Measurements from ENCODE around the gene BTBD10.

Gene BTBD10

DNA sequence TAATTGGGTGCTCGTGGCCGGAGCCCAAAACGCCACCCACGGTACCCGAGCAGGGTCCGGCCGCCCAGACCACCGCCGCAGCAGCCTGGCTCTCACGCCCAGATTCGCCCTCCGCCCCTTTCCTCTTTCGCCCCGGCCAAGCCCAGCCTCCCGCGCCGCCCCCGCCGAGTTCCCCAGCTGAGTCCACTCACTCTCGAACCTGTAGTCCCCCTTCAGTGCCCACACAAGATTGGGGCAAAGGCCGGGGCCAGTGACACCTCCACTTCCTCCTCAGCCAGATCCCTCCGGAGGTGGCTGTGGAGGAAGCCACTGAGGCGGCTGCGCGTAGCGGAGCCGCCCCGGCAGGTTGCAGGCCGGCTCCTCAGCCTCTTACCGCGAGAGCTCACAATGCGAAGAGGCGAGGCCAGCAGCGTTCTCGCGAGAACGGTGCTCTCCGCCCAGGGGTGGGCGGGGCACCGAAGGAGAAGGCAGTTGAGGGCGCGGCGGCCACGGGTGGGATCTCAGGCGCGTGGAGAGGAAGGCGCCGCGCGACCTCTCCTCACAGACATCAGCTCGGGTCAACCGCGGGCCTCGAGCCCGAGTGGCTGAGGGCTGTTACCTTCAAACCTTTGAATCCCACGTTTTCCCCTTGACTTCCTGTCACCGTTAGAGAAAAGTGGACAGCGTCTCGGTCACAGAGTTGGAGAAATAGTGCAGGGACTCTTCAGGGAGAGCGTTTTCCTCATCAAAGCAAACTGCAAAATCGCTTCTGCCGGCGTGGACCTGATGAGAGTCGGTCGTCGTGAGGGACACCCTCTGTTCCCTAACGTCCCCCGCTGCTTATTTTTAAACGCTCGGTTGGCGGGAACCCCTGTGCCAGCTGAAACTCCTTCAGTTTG, at the start of gene BTBD10:
BTBD10 (minus strand) TSS at position 322 of the 878 bp plus-strand sequence. CDS start 18,098 bp downstream, outside the sequence.
- peak; percentile 95 to 96 for DNase-seq

DNA sequence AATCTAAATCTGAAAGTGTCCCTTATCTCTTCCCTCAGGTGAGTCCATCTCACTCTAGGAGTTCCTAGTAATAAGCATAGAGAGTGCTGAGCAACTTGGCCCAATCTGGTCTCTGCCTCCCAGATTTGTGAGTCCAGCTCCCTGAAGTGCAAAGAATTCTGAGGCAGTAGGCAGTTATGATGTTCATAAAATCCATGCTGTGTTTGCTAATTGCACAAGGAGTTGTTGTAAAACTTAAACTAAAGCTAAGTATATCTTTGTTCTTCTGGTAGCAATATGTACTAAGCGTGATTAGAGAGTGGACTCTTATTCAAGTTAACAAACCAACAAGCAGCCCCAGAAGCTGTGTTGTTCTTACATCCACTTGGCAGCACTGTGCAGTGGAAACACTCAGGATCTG, 40.4 kb upstream of the BTBD10 start:
- DNase-seq: no peak

DNA sequence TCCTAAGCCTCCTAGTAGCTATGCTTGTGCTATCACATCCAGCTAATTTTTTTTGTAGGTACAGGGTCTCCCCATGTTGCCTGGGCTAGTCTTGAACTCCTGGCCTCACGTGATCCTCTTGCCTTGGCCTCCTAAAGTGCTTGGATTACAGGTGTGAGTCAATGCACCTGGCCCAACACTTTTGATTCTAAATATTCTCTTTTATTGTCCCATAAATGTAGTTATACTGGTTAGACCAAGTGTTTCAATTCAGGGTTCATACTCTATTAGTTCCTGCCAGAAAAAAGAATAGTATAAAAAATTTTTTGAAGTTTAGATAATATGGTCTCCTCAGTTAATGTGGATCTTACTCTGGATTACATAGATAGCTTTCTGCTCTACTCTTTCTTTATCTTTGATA, 39.5 kb upstream of the BTBD10 start:
- no peak for DNase-seq

DNA sequence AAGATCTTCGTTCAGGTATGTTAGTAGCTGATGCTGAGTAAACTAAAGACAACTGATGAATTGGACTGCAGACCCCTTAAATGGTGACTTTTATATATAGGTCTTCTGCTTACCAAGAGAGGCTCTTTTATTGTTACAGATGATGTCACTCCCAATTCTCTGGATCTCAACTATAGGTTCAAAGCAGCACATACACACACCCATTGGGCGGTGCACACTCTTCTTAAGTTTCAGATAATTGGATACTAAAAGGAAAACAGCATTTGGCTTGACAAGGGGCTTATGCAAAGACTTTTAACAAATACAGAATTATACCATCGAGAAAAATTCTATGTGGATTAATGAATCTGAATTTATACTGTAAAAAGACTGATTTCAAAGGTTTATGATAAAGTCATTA, 32.9 kb upstream of the BTBD10 start, which contains the start of gene PTH:
PTH (minus strand) TSS at position 69 of the 400 bp plus-strand sequence. CDS start 3,142 bp downstream, outside the sequence.
- DNase-seq: no peak

GRCh38 chr11:13494051-13494450, 31.0 kb upstream of the BTBD10 start:
- DNase-seq: no peak

GRCh38 chr11:13487661-13488030, 24.6 kb upstream of the BTBD10 start:
- DNase-seq: peak; percentile 12 to 24

DNA sequence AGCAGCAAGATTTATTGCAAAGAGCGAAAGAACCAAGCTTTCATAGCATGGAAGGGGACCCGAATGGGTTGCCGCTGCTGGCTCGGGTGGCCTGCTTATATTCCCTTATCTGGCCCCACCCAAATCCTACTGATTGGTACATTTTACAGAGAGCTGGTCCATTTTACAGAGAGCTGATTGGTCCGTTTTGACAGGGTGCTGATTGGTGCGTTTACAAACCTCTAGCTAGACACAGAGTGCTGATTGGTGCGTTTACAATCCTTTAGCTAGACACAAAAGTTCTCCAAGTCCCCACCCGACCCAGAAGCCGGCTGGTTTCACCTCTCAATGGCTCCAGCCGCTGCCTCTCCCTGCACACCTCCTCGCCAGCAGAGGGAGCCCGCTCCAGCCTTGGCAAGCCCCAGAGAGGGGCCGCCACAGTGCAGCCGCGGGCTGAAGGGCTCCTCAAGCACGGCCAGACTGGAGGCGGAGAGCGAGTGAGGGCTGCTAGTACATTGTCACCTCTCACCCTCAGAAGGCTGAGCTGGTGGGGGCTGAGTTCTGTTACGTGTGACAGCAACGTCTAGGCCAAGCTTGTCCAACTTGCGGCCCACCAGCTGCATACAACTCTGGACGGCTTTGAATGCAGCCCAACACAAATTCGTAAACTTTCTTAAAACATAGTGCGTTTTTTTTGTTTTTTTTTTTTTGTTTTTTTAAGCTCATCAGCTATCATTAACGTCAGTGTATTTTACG, 24.1 kb upstream of the BTBD10 start:
- peak; percentile 66 to 78 for DNase-seq

GRCh38 chr11:13480198-13480597, 17.2 kb upstream of the BTBD10 start:
- no peak for DNase-seq

GRCh38 chr11:13479688-13480087, 16.7 kb upstream of the BTBD10 start:
- DNase-seq: no peak

DNA sequence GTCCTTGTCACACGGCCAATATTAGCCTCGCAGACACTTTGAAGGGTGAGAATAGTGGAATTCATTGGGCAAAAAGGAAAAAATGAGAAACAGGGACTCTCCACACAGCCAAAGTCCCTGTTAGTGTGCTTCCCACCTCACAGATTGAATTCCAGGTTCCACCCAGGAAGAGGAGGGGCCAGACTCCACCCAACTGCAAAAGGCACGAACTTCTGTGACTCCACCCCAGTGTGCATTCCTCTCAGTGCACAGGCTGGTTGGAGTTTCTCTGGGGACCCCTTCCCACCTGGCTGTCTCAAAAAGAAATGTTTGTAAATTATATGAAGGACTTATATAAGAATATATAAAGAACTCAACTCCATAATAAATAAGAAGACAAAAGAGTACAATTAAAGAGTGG, 12.1 kb upstream of the BTBD10 start:
- DNase-seq: no peak

GRCh38 chr11:13473013-13473722, 10.1 kb upstream of the BTBD10 start:
- no peak for DNase-seq

- no peak for DNase-seq
These were observed 5.7 kb upstream of the BTBD10 start for GRCh38 chr11:13468750-13469149.

DNA sequence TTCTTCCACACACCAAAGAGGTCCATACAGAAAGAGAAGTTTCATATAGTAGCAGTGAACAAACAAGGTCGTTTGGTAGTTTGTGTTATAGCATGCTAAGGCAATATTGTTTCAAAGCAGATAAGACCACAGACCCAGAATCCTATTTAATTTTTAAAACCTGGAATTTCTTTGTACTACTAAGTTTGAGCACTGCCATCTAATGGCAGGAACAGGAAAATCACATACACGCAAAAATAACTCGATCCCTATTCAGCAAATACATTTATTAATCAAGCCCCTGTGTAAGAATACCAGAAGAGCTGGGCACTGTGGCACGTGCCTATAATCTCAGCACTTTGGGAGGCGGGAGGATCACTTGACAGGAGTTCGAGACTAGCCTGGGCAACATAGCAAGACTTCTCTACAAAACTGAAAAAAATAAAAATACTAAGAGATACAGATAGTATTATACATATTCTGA, 2.9 kb upstream of the BTBD10 start:
- no peak for DNase-seq

GRCh38 chr11:13463779-13464290, 813 bp upstream of the BTBD10 start:
- no peak for DNase-seq

DNA sequence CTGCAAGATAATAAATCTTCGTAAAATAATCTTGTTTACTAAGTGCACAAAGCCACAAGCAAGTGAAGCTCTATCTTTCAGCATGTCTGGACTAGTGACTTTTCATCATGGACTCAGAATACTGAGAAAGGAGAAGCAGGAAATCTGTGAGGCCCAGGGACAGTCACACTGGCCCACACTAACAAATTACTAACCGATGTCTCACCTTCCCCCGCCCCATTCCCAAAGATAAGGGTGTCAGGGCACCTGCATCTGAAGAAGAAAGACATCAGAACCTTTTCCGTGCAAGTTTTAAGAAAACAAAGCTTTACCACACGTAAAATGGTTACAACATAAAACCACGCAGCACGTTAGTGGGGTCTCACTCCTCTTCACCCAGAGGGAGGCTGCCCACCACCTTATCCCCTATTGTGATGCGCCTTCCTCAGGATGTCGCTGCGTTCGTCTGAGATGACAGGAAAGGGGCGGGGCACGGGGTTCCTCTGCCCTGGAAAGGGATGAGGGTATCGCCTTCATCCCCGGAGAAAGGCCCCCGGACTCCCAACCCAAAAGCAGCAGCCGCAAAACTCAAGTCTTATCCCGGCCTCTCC, 616 bp downstream of the BTBD10 start:
- DNase-seq: peak; percentile 65 to 71

DNA sequence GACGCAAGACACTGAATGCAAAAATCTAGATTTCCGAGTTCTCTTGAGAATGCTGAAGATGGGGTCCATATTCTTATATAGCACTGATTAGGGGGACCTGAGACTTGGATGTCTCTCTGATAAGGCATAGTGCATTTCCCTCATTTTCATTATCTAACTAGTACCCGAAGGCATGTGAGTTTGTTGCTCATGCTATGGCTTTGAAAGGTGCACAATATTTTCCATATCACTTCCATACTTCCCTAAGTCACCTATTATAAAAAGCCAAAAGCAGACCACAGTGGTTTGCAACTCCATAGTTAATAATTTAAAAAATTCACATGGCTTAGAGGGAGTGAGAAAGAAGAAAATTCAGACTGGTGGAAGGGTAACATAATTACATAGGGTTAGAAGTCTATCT, 1.7 kb downstream of the BTBD10 start:
- DNase-seq: no peak

- no peak for DNase-seq
These were observed 12.1 kb downstream of the BTBD10 start for GRCh38 chr11:13450832-13451397.

GRCh38 chr11:13449522-13449921, 13.5 kb downstream of the BTBD10 start:
- no peak for DNase-seq

DNA sequence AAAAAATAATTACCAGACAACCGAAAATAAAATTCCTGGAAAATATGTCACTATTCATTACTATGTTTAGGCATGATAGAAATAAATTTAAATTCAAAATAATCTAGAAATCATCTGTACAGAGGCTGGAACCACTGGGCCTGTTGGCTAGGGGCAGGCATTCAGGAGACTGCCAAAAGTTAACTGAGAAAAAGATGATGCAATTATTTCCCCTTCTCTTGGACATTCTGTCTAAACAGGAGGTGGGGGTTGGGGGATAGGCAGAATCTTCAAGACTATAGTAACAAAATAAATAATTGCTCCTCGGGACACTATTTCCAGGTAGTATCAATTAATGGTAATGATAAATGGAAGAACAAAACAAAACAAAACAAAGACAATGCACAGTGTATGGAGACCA, 14.1 kb downstream of the BTBD10 start:
- no peak for DNase-seq

- DNase-seq: no peak
These were observed 16.6 kb downstream of the BTBD10 start for GRCh38 chr11:13446444-13446843.

DNA sequence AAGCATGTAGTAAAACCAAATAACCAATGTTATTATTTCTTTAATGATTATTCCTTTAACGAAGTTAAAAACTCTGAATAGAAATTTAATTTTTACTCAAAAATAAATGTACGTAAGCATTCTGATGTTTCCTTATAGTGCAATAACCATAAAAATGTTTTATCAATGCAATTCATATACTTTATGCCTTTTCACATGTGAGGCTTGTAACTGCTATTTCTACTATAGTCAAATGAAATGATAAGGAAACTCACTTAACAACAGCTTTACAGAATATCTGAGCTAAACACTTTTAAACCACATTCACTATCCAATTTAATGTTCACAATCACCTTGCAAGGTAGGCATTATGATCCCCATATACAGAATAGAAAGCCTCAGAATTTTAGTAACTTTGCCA, 17.4 kb downstream of the BTBD10 start:
- DNase-seq: no peak
